Activated T-cell treated with anti-CD3 and anti-CD28 coated beads for 4 hours (primary cell): ENCODE results near the gene EED.
A peak's percentile ranks its signal among the peaks of the same experiment; 100 is the strongest.
"Not testable (repeated sequence)": the region's sequence is repeated elsewhere in the genome, so short reads cannot be mapped to it uniquely, and the experiment has no call there.

Experiments used
- DNase-seq: peaks from one replicate; pipeline ENCODE4 v3.0.0-alpha.2; 2020

Gene EED

GRCh38 chr11:86219311-86220193 lies 25.0 kb upstream of the EED start:
- no peak for DNase-seq

- DNase-seq = no peak
Measured at GRCh38 chr11:86220653-86221052, 23.9 kb upstream of the EED start.

- no peak for DNase-seq
Measured at GRCh38 chr11:86222081-86222480, 22.5 kb upstream of the EED start.

- DNase-seq = not testable (repeated sequence)
Measured at GRCh38 chr11:86224575-86224974, 20.0 kb upstream of the EED start.

- not testable (repeated sequence) for DNase-seq
Measured at GRCh38 chr11:86225344-86225743, 19.2 kb upstream of the EED start.

- no peak for DNase-seq
Measured at GRCh38 chr11:86228269-86229038, 16.1 kb upstream of the EED start.

GRCh38 chr11:86229039-86229330 lies 15.6 kb upstream of the EED start:
- not testable (repeated sequence) for DNase-seq

GRCh38 chr11:86230179-86230804 lies 14.3 kb upstream of the EED start:
- no peak for DNase-seq

- DNase-seq = no peak
Measured at GRCh38 chr11:86230921-86231434, 13.6 kb upstream of the EED start.

GRCh38 chr11:86232556-86232955 lies 12.0 kb upstream of the EED start:
- no peak for DNase-seq

- DNase-seq = no peak
Measured at GRCh38 chr11:86234831-86235461, 9.6 kb upstream of the EED start.

- DNase-seq = no peak
Measured at GRCh38 chr11:86237267-86237804, 7.2 kb upstream of the EED start.

GRCh38 chr11:86240164-86240563 lies 4.4 kb upstream of the EED start:
- DNase-seq = no peak

- DNase-seq = no peak
Measured at GRCh38 chr11:86241956-86242535, 2.5 kb upstream of the EED start.

GRCh38 chr11:86243396-86243795 lies 1.2 kb upstream of the EED start:
- DNase-seq = no peak

GRCh38 chr11:86244063-86244521 lies 461 bp upstream of the EED start:
- DNase-seq = peak; percentile 83

- DNase-seq = peak; percentile 11
Measured at GRCh38 chr11:86245369-86246292, 1.1 kb downstream of the EED start.

GRCh38 chr11:86246293-86246675 lies 1.7 kb downstream of the EED start:
- no peak for DNase-seq

- no peak for DNase-seq
Measured at GRCh38 chr11:86247608-86248007, 3.1 kb downstream of the EED start.

- DNase-seq = no peak
Measured at GRCh38 chr11:86248609-86249008, 4.1 kb downstream of the EED start.
